Endothelial cell of umbilical vein (primary cell): ENCODE measurements around the gene P3H2. TPM values are rescaled to one million over a fixed set of nuclear protein-coding genes. Genes with fewer than 3 reads are reported as not detected.

Source experiments
- BruUV-seq: library from RNA; stranded (reverse); fragments of 400-500 nt; replicated peaks from 2 replicates; lab custom pipeline; 2021; lab: Mats Ljungman, UMichigan
- CTCF ChIA-PET: fragments of 300-600, 350-600 bp; sonication (Branson Sonifier 250); formaldehyde crosslinking; loops from one replicate; lab custom pipeline; 2021; ENCODE audit warnings: antibody characterized with exemption, inconsistent platforms; lab: Charles Lee
- POLR2A ChIA-PET: fragments of 300-600, 350-600 bp; sonication (Branson Sonifier 250); formaldehyde crosslinking; loops from one replicate; lab custom pipeline; 2021; ENCODE audit warnings: antibody characterized with exemption, inconsistent platforms; lab: Charles Lee
- DNase-seq: peaks from one replicate; pipeline ENCODE4 v3.0.0-alpha.2; 2011; ENCODE audit warnings: low read depth, low spot score
- FAIRE-seq: peaks from 2 replicates; lab custom pipeline; 2011; peaks lifted over from hg19 to GRCh38; lab: Jason Lieb, UNC
- H2AFZ ChIP-seq: 2 replicates; pipeline ENCODE4 v1.6.0; 2012; ENCODE audit warnings: low read depth, low read length, control low read depth, inconsistent platforms
- H3K27ac ChIP-seq: 2 replicates; pipeline ENCODE4 v1.5.1; 2011; ENCODE audit warnings: low read depth, mild to moderate bottlenecking, control low read depth, low read length, moderate library complexity; ENCODE audit not compliant: insufficient read depth
- H3K27me3 ChIP-seq, 2 experiments: 2 replicates each; pipeline versions ENCODE4 v1.6.0 to v1.6.1; 2011; ENCODE audit warnings: low read length in 2 of 2, mixed read lengths in 1 of 2; ENCODE audit not compliant: control insufficient read depth in 2 of 2, insufficient read depth in 2 of 2
- H3K36me3 ChIP-seq, 2 experiments: 2 replicates in 1 of 2; 3 replicates in 1 of 2; pipeline ENCODE4 v1.5.1; 2011; ENCODE audit warnings: low read length in 2 of 2, mild to moderate bottlenecking in 1 of 2, moderate library complexity in 1 of 2; ENCODE audit not compliant: control insufficient read depth in 2 of 2, insufficient read depth in 2 of 2; ENCODE audit errors: extremely low read depth in 1 of 2
- H3K4me1 ChIP-seq: 3 replicates; pipeline ENCODE4 v1.5.1; 2011; ENCODE audit warnings: mild to moderate bottlenecking, low read length; ENCODE audit not compliant: control insufficient read depth, insufficient read depth; ENCODE audit errors: extremely low read depth
- H3K4me2 ChIP-seq: 2 replicates; pipeline ENCODE4 v1.6.1; 2011; ENCODE audit warnings: low read length, control low read depth, mixed read lengths; ENCODE audit not compliant: insufficient read depth
- H3K4me3 ChIP-seq, 3 experiments: fragments of 200-600 bp in 1 of 3; sonication (generic), shearing (Covaris generic) in 1 of 3; replicated peaks in 1 of 3; 2 replicates each; pipeline ENCODE4 v1.5.1; 2011 to 2016; ENCODE audit warnings: control low read depth in 3 of 3, low read length in 3 of 3, mild to moderate bottlenecking in 2 of 3, inconsistent platforms in 1 of 3, low read depth in 1 of 3, moderate library complexity in 1 of 3; ENCODE audit not compliant: insufficient read depth in 1 of 3
- H3K79me2 ChIP-seq: 2 replicates; pipeline ENCODE4 v1.6.0; 2012; ENCODE audit warnings: low read length, inconsistent platforms; ENCODE audit not compliant: control insufficient read depth, insufficient read depth
- H3K9ac ChIP-seq: replicated peaks from 2 replicates; pipeline ENCODE3; 2011; ENCODE audit warnings: low read length, control low read depth; ENCODE audit not compliant: insufficient read depth; ENCODE audit errors: extremely low read depth
- H3K9me1 ChIP-seq: replicated peaks from 3 replicates; pipeline ENCODE4 v1.6.0; 2011; ENCODE audit warnings: mild to moderate bottlenecking, low read length; ENCODE audit not compliant: control insufficient read depth, insufficient read depth; ENCODE audit errors: extremely low read depth
- H3K9me3 ChIP-seq: replicated peaks from 2 replicates; pipeline ENCODE4 v1.5.1; 2012; ENCODE audit warnings: low read length, inconsistent platforms; ENCODE audit not compliant: control insufficient read depth, insufficient read depth
- H4K20me1 ChIP-seq: replicated peaks from 2 replicates; pipeline ENCODE3; 2011; ENCODE audit warnings: mild to moderate bottlenecking, low read length; ENCODE audit not compliant: control insufficient read depth, insufficient read depth; ENCODE audit errors: extremely low read depth
- CTCF ChIP-seq, 2 donors: IDR thresholded peaks; 1 replicate in 1 of 2; 2 replicates in 1 of 2; pipeline ENCODE4 v1.5.1; 2011; ENCODE audit warnings: low read length in 2 of 2, mild to moderate bottlenecking in 2 of 2, moderate library complexity in 2 of 2, control low read depth in 1 of 2, inconsistent platforms in 1 of 2, low read depth in 1 of 2; ENCODE audit not compliant: insufficient read depth in 1 of 2; ENCODE audit errors: extremely low read depth in 1 of 2
- EZH2 ChIP-seq: IDR thresholded peaks from 2 replicates; pipeline ENCODE4 v1.6.1; 2012; ENCODE audit warnings: borderline replicate concordance, low read depth, mild to moderate bottlenecking, moderate library complexity, low read length, inconsistent platforms; ENCODE audit not compliant: severe bottlenecking
- FOS ChIP-seq: IDR thresholded peaks from 2 replicates; pipeline ENCODE4 v1.6.1; 2011; ENCODE audit warnings: mild to moderate bottlenecking, low read length, moderate library complexity, borderline replicate concordance; ENCODE audit not compliant: insufficient read depth
- GATA2 ChIP-seq: IDR thresholded peaks from 2 replicates; pipeline ENCODE4 v1.7.0; 2011; ENCODE audit warnings: low read depth, mild to moderate bottlenecking, moderate library complexity, mixed read lengths, low read length; ENCODE audit not compliant: insufficient read length, insufficient read depth
- JUN ChIP-seq: IDR thresholded peaks from 2 replicates; pipeline ENCODE4 v1.6.1; 2011; ENCODE audit warnings: borderline replicate concordance, low read depth; ENCODE audit not compliant: insufficient read length, insufficient read depth
- MAX ChIP-seq: IDR thresholded peaks from 2 replicates; pipeline ENCODE4 v1.6.1; 2011; ENCODE audit not compliant: insufficient read depth, insufficient read length
- MYC ChIP-seq: IDR thresholded peaks from one replicate; pipeline ENCODE4 v1.6.1; 2011; ENCODE audit warnings: mild to moderate bottlenecking, low read depth, low read length
- POLR2A ChIP-seq: IDR thresholded peaks from 2 replicates; pipeline ENCODE4 v1.6.1; 2012; ENCODE audit warnings: low read depth, mild to moderate bottlenecking, control low read depth, low read length
- POLR2AphosphoS5 ChIP-seq: IDR thresholded peaks from 2 replicates; pipeline ENCODE4 v1.6.1; 2012; ENCODE audit warnings: low read depth, mild to moderate bottlenecking, control low read depth, low read length, moderate library complexity; ENCODE audit not compliant: insufficient read depth
- dilution Hi-C: fragments of 300-500 bp; cut with MboI; formaldehyde crosslinking; loops from one replicate; pipeline ENCODE4 v1.15.0; 2019; ENCODE audit warnings: low sequenced_read_pairs; ENCODE audit not compliant: extremely low pct_ligation_motif_present
- intact Hi-C: fragments of 100-400 bp; cut with micrococcal nuclease; formaldehyde crosslinking; loops from one replicate; pipeline ENCODE4 v1.10.0; 2022
- polyA plus RNA-seq, 4 experiments: library from polyadenylated mRNA; depleted of rRNA in 3 of 4; stranded (reverse) in 3 of 4; unstranded in 1 of 4; fragments of >200 nt; gene quantifications; 2 replicates each; pipeline versions ENCODE4 v1.2.1 to v1.2.3, GENCODE V29; 2011 to 2012; ENCODE audit warnings: missing spikeins in 1 of 4
- total RNA-seq: library from RNA; stranded (reverse); gene quantifications from 2 replicates; pipeline ENCODE4 v1.2.3, GENCODE V29; 2021

Gene P3H2
- total and polyA plus RNA-seq, 2 donors (not counting 3 experiments of a cell fraction or from before 2014, with no cell fraction given) = 6.6 to 6.8 TPM

DNA sequence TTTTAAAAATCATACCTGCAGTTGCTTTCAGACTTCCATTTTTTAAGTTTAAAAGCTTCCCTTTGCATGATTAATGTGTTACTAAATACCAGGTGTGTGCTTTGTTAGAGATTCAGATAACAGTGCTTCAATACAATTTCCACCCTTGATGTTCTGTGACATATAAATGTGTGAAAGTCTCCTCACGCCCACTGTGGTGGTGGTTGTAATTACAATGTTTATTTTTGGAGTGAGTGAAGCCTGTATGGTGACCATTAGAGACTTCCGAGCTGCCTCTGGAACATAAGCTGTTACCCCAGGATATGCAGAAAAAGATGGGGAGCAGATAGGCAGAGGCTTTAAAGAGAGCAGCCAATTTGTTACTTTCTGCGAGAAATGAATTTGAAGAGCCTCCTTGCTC lies 57.2 kb downstream of the P3H2 start:
- Histone ChIP-seq H3K27me3 (no peaks in the 10 kb centered on the region), H3K9ac (no peak overlapping the region), H3K4me2 (no peak overlapping the region), H3K4me3 (no peak overlapping the region), H3K27ac (no peak overlapping the region), H3K9me1 (no peaks in the 10 kb centered on the region), H3K9me3 (no peaks in the 10 kb centered on the region), H3K4me1 (peaks cover 18% of the 10 kb centered on the region), H2AFZ (no peak overlapping the region), H3K36me3 (no peaks in the 10 kb centered on the region), H4K20me1 (no peaks in the 10 kb centered on the region), H3K79me2 (no peaks in the 10 kb centered on the region)
- TF ChIP-seq FOS = no peak
- no peak for TF ChIP-seq GATA2
- TF ChIP-seq POLR2AphosphoS5 = no peak
- TF ChIP-seq MYC = no peak
- TF ChIP-seq POLR2A = no peak
- no peak for TF ChIP-seq CTCF (IDR thresholded peaks at IDR 0.05; ENCODE audit: extremely low read depth in 1 of 2, insufficient read depth in 1 of 2, low read depth in 1 of 2, low read length in 2 of 2)
- TF ChIP-seq JUN = no peak
- no peak for TF ChIP-seq EZH2
- TF ChIP-seq MAX = no peak
- CTCF ChIA-PET = interaction anchor here (0.8 to 1.9 kb wide), 8 partner anchors 9 to 103 kb away, joined by 3 to 12 read pairs (median 4); partner anchors contain the start of gene P3H2
- POLR2A ChIA-PET = interaction anchor here (0.9 kb wide), 1 partner anchor 38 kb away, joined by 5 read pairs; no protein-coding TSS in a partner anchor
- FAIRE-seq (no peak), DNase-seq (no peak)
- dilution Hi-C loops (no loop called here), intact Hi-C loops (no loop called here)
- no TSS peak for BruUV-seq
